ENCODE data around the gene ALPI.
"Not testable (repeated sequence)": the region's sequence is repeated elsewhere in the genome, so short reads cannot be mapped to it uniquely, and the experiment has no call there.

The ALPI gene

DNA sequence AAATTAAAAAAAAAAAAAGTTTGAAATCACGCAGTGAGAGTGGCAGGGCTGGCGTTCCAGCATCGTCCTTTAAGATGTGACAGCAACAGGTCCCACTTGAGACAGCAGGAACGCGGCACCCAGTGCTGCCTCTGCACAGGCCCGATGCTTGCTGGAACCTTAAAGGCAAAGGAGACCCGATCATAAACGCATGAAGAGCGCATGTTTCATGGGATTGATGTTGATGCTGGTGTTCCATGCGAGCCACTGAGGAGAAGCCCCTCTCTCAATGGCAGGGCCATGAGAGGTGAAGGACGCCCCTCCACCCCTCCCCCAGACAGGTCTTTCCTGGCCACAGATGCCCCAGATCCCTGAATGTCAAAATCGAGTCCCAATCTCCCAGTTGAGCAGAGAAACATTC is 17.9 kb upstream of the ALPI start:
- no peak for DNase-seq (ENCODE audit: low read depth)

DNA sequence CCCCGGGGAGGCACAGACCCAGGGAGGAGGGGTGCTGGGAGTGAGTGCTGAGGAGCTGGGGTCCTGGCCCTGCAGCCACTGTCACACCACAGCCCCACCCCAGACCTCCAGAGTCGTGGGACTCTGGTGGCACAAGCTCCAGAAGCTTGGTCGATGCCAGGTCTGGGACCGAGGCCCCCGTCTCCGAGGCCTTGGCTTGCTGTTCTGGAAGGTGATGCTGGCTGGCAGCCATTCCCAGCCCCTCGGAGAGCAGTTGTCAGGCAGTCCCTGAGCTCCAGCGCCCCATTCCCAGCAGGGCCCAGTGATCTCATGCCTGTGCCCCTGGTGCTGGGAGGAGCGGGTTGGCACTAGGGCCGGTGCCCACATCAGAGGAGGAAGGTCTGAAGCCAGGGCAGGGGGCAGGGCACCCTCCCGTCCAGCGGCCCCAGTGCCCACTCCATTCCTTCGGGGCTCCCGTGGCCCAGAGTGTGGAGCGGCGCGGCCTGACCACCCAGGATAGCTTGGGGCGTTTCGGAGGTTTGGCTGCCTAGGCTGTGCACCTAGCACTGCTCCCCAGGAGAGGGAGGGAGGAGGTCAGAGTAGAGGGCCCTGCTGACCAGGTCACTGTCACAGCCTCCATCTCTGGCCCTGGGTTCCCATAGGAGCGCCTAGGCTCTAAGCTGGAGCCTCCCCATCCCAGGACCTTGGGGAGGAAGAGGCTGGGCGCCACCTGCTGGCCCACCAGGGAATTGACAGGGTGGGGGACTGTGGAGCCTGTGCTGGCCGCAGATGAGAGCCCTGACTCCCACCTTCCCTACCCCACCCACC is 16.8 kb upstream of the ALPI start:
- peak; percentile 48 for DNase-seq (ENCODE audit: low read depth)
- H3K9me3 ChIP-seq (ENCODE audit: control insufficient read depth, low read length): no peaks in the 10 kb centered on the region
- H3K36me3 ChIP-seq (ENCODE audit: control insufficient read depth, insufficient read depth, low read length, severe bottlenecking): no peaks in the 10 kb centered on the region
- H3K9ac ChIP-seq (ENCODE audit: low read length): no peak overlapping the region
- H3K27me3 ChIP-seq (replicated peaks; ENCODE audit: control insufficient read depth, insufficient read depth, low read length): peaks cover 44% of the 10 kb centered on the region
- H3K4me3 ChIP-seq (ENCODE audit: low read length): no peak overlapping the region
- H3K4me1 ChIP-seq (ENCODE audit: control insufficient read depth, insufficient read depth, low read length): no peaks in the 10 kb centered on the region

More for the DNA sequence above, 17.9 kb upstream of the ALPI start:
- no peak overlapping the region for H3K4me3 ChIP-seq (ENCODE audit: low read length)
- H3K36me3 ChIP-seq (ENCODE audit: control insufficient read depth, insufficient read depth, low read length, severe bottlenecking): no peaks in the 10 kb centered on the region
- H3K4me1 ChIP-seq (ENCODE audit: control insufficient read depth, insufficient read depth, low read length): no peaks in the 10 kb centered on the region
- H3K27me3 ChIP-seq (replicated peaks; ENCODE audit: control insufficient read depth, insufficient read depth, low read length): peaks cover 42% of the 10 kb centered on the region
- no peaks in the 10 kb centered on the region for H3K9me3 ChIP-seq (ENCODE audit: control insufficient read depth, low read length)
- no peak overlapping the region for H3K9ac ChIP-seq (ENCODE audit: low read length)

DNA sequence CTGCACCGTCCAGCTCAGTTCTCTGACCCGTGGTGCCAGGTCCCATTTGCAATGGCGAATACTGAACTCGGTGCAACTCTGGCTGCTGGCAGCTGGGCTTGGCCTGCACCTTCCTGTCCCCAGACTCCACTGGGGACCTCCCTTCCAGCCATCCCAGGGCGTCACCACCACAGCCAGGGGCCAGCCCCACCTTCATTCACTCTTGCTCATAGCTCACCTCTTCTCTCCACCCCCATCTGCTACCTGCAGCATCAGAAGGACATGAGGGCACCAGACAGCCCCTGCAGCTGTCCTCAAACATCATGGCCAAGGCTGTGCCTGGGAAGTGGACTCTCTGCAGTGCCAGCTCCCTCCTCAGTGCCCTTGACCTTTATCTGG is 16.2 kb upstream of the ALPI start:
- Histone ChIP-seq H3K9ac (ENCODE audit: low read length) (no peak overlapping the region), H3K4me1 (ENCODE audit: control insufficient read depth, insufficient read depth, low read length) (no peaks in the 10 kb centered on the region), H3K4me3 (ENCODE audit: low read length) (no peak overlapping the region), H3K36me3 (ENCODE audit: control insufficient read depth, insufficient read depth, low read length, severe bottlenecking) (no peaks in the 10 kb centered on the region), H3K9me3 (ENCODE audit: control insufficient read depth, low read length) (no peaks in the 10 kb centered on the region), H3K27me3 (replicated peaks; ENCODE audit: control insufficient read depth, insufficient read depth, low read length) (peaks cover 44% of the 10 kb centered on the region)
- DNase-seq (ENCODE audit: low read depth): no peak

DNA sequence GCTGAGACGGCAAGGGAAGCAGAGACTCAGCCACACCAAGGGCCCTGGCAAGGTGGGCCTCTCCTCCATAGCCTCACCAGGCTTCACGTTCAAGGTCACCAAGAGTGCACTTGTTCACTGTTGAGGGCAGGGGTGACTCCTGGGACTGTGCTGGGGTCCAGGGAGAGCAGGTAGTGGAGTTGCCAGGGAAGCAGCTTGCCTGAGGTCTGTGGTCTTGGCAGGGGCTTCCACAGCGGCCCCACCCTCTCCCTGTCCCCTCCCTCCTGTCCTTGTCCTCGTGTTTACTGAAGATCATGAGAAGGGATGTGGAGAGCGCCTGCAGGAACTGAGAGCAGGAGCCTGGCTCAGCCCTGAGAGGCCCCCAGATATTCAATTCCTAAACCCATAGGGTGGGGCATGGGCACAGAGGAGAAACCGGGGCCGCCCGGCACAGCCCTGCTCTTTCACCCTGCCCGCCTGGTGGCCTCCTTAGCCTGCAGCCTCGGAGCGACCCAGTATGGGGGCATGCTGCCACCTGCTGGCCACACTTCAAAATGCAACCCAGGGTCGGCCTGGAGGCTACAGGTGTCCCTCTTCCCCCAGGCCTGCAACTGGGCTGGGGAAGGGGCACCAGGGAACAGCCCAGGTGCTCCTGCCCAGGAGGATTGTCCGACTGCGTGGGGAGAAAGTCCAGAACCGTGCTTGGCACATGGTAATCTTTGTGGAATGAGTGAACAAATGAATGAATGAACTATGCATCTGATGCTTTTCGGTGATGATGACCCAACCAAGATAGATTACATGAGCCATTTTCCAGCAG is 15.5 kb upstream of the ALPI start:
- H3K4me3 ChIP-seq (ENCODE audit: low read length); H3K36me3 ChIP-seq (ENCODE audit: control insufficient read depth, insufficient read depth, low read length, severe bottlenecking); H3K9me3 ChIP-seq (ENCODE audit: control insufficient read depth, low read length); H3K9ac ChIP-seq (ENCODE audit: low read length); H3K4me1 ChIP-seq (ENCODE audit: control insufficient read depth, insufficient read depth, low read length): not testable (repeated sequence)
- peak; percentile 88 for DNase-seq (ENCODE audit: low read depth)
- peaks cover 38% of the 10 kb centered on the region for H3K27me3 ChIP-seq (replicated peaks; ENCODE audit: control insufficient read depth, insufficient read depth, low read length)

DNA sequence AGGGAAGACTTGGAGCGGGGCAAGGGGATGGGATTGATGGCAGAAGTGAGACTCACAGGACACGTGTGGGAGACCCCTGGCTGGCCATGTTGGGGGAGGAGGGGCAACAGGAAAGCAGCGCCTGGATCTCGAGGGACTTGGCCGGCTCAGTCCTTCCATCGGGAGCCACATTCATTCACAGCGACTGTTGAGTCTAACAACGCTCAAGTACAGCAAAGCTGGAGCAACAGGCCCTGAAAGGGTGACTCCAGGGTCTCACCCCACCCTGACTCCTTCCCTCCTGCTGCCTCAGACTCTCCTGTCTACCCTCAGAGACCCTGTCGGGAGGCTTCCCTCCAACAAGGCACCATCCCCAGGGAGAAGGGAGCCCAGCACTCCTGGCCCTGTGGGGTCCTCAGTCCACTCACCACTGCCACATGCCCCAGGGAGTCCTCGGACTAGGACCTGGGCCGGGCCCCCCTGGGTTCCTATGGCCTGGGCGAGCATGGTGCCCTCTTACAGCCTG is 14.8 kb upstream of the ALPI start:
- H3K4me3 ChIP-seq (ENCODE audit: low read length): no peak overlapping the region
- DNase-seq (ENCODE audit: low read depth): no peak
- peaks cover 34% of the 10 kb centered on the region for H3K27me3 ChIP-seq (replicated peaks; ENCODE audit: control insufficient read depth, insufficient read depth, low read length)
- H3K9ac ChIP-seq (ENCODE audit: low read length): no peak overlapping the region
- no peaks in the 10 kb centered on the region for H3K4me1 ChIP-seq (ENCODE audit: control insufficient read depth, insufficient read depth, low read length)
- no peaks in the 10 kb centered on the region for H3K9me3 ChIP-seq (ENCODE audit: control insufficient read depth, low read length)
- H3K36me3 ChIP-seq (ENCODE audit: control insufficient read depth, insufficient read depth, low read length, severe bottlenecking): no peaks in the 10 kb centered on the region

DNA sequence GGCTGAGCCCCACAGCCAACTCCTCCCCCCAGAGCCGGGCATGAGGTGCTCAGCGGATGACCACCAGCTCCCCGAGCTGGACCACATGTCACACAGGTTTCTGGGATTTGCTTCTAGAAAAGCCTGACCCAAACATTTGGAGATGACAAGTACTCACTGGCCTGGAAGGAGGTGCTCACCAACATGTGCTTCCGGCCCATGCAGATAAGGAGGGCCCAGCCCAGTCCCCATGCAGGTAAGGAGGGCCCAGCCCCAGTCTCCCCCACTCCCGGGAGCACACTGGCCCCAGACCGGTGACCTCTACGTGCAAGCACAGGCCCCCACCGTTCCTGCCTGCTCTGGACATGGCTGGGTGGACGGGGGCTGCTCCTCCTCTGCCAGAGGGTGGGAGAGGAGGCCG is 14.0 kb upstream of the ALPI start:
- H3K4me3 ChIP-seq (ENCODE audit: low read length); H3K4me1 ChIP-seq (ENCODE audit: control insufficient read depth, insufficient read depth, low read length); DNase-seq (ENCODE audit: low read depth); H3K9me3 ChIP-seq (ENCODE audit: control insufficient read depth, low read length); H3K36me3 ChIP-seq (ENCODE audit: control insufficient read depth, insufficient read depth, low read length, severe bottlenecking); H3K9ac ChIP-seq (ENCODE audit: low read length): not testable (repeated sequence)
- peaks cover 30% of the 10 kb centered on the region for H3K27me3 ChIP-seq (replicated peaks; ENCODE audit: control insufficient read depth, insufficient read depth, low read length)

DNA sequence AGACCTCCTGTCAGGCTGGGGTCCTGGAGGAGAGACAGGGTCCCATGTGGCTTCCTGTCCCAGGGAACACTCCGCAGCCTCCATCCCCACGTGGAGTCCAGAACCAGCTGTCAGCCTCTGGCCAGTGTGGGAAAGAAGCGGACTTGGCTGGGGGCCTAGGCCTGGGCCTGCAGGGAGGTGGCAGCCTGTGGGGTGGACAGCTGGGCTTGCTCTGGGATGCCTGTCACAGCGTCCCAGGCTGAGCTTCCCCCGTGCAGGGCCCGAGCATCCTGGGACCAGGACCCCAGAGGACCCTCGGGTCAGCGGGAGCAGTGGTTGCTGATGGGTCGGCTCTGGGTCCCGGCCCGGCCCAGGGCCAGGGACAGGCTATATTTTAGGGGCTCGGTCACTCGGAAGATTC is 13.5 kb upstream of the ALPI start:
- not testable (repeated sequence) for H3K4me3 ChIP-seq (ENCODE audit: low read length); H3K36me3 ChIP-seq (ENCODE audit: control insufficient read depth, insufficient read depth, low read length, severe bottlenecking); DNase-seq (ENCODE audit: low read depth); H3K9me3 ChIP-seq (ENCODE audit: control insufficient read depth, low read length); H3K4me1 ChIP-seq (ENCODE audit: control insufficient read depth, insufficient read depth, low read length); H3K9ac ChIP-seq (ENCODE audit: low read length)
- H3K27me3 ChIP-seq (replicated peaks; ENCODE audit: control insufficient read depth, insufficient read depth, low read length): peaks cover 25% of the 10 kb centered on the region

DNA sequence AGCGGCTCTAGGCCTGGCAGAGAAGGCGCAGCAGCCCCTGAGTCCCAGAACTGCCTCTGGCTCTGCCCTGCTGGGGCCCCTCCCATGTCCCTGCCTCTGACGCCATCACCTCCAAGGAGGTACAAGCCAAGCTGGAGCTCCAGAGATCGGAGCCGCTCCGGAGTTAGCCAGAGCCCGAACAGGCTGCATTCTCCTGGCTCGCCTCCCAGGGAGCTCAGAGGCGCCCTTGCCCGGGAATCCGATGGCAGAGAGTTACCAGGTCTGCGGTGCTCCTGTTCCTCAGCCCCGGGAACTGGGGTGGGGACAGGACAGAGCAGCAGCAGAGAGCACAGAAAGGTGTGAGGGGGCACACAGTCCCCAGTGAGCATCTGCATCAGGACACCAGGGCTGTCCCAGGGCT is 12.9 kb upstream of the ALPI start:
- not testable (repeated sequence) for H3K36me3 ChIP-seq (ENCODE audit: control insufficient read depth, insufficient read depth, low read length, severe bottlenecking); DNase-seq (ENCODE audit: low read depth); H3K4me1 ChIP-seq (ENCODE audit: control insufficient read depth, insufficient read depth, low read length); H3K4me3 ChIP-seq (ENCODE audit: low read length); H3K9me3 ChIP-seq (ENCODE audit: control insufficient read depth, low read length); H3K9ac ChIP-seq (ENCODE audit: low read length)
- H3K27me3 ChIP-seq (replicated peaks; ENCODE audit: control insufficient read depth, insufficient read depth, low read length): peaks cover 21% of the 10 kb centered on the region

DNA sequence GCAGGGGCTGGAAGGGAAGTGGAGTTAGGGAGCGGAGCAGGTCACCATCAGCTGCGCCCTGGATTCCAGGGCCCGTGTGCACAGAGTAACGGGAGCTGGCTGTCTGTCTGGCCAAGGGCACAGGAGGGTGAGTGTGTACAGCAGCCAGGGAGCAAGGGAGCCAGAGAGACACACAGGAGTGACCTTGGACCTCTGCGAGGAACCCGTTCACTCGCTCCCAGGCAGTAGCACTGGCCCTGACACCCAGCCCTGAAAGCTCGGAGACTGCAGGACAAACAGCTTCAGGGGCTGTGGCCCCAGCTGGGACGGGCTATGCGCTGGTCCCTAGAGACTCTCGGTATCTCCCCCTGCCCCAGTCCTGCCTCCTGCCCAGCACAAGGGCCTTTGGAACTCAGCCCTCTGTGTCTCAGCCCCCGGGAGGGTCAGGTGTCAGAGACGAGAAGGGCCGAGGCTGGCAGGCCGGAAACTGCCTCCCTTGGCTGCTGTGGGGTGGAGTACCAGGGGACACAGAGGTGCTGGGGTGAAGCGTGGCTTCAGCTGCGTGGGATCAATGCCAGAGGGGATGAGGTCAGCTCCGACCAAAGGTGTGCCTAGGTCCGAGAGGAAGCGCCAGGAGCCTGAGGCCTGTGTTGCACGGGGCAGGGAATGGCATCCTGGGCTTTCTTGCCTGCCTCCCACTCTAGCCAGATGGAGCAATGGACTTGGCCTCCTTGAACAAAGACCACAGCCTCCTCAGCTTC is 12.1 kb upstream of the ALPI start:
- H3K4me1 ChIP-seq (ENCODE audit: control insufficient read depth, insufficient read depth, low read length); DNase-seq (ENCODE audit: low read depth); H3K9ac ChIP-seq (ENCODE audit: low read length); H3K4me3 ChIP-seq (ENCODE audit: low read length); H3K36me3 ChIP-seq (ENCODE audit: control insufficient read depth, insufficient read depth, low read length, severe bottlenecking); H3K9me3 ChIP-seq (ENCODE audit: control insufficient read depth, low read length): not testable (repeated sequence)
- H3K27me3 ChIP-seq (replicated peaks; ENCODE audit: control insufficient read depth, insufficient read depth, low read length): peaks cover 16% of the 10 kb centered on the region

DNA sequence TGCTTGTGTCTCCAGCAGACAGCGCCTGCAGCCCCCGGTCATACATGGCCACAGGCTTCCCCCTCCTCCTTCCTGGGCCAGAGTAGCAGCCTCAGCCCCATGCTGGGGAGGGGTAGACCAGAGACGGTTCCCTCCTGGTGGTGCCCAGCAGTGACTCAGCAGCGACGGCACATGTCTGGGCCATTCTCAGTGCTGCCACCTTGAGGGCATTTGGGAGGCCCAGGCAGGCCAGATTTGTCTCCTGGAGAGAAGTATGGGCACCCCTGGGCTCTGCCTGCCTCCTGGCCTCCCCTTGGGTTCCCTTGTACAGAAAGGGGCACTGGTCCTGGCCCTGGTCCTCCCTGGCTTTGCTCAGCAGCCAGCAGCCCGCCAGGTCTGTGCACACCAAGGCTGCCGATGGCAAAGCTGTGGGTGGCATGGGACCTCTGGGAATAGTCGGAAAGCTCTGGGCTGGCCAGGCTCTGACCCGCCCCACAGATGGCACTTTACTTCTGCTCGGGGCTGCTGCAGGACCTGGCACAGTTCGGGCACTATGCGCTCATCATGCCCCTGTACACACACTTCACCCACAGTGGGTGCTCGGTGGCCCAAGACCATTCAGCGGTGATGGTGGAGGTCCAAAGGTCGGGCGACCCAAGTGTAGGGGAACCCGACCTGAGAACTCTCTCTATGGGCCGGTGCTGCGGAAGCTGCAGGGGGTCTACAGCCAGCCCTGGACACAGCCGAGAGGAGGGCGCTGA is 11.4 kb upstream of the ALPI start:
- Histone ChIP-seq H3K27me3 (replicated peaks; ENCODE audit: control insufficient read depth, insufficient read depth, low read length) (peaks cover 10% of the 10 kb centered on the region), H3K36me3 (ENCODE audit: control insufficient read depth, insufficient read depth, low read length, severe bottlenecking) (no peaks in the 10 kb centered on the region), H3K9me3 (ENCODE audit: control insufficient read depth, low read length) (no peaks in the 10 kb centered on the region), H3K4me3 (ENCODE audit: low read length) (no peak overlapping the region), H3K9ac (ENCODE audit: low read length) (no peak overlapping the region), H3K4me1 (ENCODE audit: control insufficient read depth, insufficient read depth, low read length) (no peaks in the 10 kb centered on the region)
- DNase-seq (ENCODE audit: low read depth): peak; percentile 74
